EH (cell line): ENCODE measurements around the gene PLEKHG4B.

Experiments used
- DNase-seq: peaks from one replicate; pipeline ENCODE4 v3.0.0-alpha.2; 2015; ENCODE audit warnings: low read depth

Gene PLEKHG4B

DNA sequence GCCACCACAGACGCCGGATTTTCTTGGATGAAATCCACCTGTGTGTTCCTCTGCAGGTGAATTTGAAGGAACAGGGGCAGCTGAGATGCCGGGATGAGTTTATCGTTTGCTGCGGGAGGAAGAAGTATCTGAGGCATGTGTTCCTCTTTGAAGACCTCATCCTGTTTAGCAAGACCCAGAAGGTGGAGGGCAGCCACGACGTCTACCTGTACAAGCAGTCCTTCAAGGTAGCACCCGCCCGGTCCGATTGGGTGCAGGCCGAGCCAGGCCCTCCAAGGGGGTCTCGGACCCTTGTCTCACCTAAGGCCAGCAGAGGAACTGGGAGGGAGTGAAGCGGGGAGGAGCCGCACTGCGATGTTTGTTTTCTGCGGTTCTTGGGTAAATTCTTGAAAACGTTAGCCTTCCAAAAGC, 80.9 kb downstream of the PLEKHG4B start:
- no peak for DNase-seq

DNA sequence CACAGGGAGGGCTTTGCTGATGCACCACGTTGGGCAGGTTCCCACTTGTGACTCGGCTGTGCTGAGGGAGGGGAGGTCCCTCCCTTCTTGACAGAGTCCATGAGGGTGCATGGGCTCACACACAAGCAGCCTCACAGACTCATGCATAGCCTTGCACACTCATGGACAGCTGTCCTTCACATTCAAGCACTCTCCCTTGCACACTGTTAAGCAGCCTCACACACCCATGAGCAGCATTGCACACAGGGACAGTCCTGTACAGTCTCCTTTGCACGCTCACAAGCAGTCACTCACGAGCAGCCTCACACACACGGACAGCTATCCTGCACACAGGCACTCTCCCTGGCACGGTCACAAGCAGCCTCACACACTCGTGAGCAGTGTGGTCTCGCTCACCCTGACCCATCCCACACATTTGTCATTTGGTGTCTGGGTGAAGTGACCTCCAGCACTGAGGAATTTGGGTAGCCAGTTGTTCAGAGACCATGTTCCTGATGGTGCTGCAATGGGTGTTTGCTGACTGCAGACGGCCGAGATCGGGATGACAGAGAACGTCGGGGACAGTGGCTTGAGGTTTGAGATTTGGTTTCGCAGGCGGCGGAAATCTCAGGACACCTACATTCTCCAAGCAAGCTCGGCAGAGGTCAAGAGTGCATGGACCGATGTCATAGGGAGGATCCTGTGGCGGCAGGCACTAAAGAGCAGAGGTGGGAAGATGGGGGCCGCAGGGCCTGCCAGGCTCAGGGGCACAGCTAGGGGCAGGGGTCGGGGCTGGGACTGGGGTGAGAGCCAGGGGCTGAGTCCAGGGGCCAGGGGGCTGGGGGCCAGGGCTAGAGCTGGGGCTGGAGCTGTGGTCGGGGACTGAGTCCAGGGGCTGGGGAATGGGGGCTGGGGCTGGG, 81.7 kb downstream of the PLEKHG4B start:
- no peak for DNase-seq

DNA sequence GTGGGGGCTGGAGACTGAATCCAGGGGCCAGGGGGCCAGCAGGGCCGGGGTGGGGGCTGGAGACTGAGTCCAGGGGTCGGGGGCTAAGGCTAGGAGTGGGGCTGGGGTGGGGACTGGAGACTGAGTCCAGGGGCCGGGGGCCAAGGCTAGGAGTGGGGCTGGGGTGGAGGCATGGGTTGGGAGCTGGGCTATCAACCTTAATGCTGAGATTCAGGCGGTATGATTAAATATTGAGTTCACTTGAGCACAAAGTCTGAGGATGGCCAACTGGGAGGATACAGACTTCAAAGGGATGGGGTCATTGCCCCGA, 82.3 kb downstream of the PLEKHG4B start:
- DNase-seq = no peak

DNA sequence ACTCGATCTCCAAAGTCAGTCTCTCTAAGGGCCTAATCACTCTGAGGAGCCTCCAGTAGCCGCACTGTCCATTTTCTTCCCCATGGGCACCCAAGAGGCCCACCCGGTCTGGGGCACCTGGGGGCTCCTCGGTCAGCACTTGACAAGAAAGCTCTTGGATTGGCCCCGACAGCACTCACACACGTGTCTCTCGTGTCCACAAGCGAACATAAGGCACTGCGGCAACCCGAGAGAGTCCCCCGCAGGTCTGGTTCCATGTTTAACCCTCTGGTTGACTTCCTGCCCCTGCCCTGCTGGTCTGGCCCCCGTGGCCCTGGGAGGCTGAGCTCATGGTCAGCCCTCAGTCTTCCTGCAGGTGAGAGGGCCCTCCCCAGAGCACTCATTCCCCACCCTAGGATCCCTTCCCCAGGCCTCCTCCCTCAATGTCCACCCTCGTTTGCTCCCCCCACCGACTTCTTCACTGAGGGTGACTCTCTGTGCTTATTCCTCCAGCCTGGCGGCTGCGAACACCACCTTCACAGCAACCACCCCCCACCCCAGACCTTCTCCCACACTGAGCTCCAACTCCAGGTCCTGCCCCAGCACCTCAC, 83.0 kb downstream of the PLEKHG4B start:
- no peak for DNase-seq

DNA sequence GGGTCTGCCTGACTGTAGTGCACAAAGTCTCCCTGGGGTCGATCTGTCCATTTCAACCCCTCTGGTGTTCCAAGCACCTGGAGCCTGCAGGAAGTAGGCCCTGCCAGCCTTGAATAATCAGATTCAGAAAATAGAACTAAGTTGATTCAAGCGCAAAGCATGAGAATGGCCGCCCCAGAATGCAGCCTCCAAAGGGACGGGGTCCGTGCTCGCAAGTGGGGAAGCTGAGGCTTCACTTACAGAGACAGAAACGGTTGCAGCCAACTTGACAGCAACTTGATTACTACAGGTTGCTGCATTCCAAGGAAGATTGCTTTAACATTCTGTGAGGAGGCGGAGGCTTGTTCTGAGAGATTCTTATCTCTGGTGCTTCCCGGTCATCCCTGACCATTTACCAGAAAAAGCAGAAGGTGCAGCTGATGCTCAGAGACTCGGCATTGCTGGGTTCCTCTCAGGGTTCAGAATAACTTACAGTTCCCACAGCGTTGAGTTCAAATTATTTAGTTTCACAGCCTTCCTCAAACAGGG, 84.4 kb downstream of the PLEKHG4B start:
- DNase-seq = no peak

DNA sequence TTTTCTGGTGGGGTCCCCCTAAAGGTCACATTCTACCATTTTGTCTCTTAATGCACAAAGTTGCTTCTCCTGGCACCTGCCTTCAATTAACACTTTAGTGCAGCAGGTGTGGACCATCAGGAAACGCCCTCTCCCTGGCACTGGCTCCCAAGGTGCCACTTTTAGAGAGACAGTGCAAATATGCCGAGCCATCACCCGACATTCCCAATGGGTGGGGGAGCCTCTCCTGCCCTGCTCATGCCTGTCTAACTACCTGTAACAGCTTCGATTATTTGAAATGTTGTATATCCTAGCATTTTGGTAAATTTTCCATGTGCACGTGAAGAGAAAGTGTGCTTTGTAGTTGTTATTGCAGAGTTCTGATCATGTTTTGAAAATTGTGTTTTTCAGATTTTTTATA, 86.1 kb downstream of the PLEKHG4B start:
- no peak for DNase-seq

DNA sequence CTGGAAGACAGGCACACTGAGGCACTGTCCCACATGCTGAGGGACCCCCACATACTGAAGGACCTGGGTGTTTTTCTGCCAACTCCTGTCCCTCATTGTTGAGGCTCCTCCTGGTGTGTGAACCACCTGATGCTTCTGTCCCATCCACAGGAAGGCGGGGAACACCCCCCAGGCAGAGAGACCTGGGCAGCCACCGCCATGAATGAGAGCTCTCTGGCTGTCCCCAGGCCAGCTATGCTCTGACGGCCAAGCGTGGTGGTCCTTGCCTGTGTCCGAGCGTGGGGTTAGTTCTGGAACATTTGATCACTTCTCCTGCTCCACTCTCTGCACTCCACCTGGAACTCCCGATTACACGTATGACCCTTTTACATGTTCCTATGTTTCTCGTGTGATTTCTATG, 87.4 kb downstream of the PLEKHG4B start:
- no peak for DNase-seq

DNA sequence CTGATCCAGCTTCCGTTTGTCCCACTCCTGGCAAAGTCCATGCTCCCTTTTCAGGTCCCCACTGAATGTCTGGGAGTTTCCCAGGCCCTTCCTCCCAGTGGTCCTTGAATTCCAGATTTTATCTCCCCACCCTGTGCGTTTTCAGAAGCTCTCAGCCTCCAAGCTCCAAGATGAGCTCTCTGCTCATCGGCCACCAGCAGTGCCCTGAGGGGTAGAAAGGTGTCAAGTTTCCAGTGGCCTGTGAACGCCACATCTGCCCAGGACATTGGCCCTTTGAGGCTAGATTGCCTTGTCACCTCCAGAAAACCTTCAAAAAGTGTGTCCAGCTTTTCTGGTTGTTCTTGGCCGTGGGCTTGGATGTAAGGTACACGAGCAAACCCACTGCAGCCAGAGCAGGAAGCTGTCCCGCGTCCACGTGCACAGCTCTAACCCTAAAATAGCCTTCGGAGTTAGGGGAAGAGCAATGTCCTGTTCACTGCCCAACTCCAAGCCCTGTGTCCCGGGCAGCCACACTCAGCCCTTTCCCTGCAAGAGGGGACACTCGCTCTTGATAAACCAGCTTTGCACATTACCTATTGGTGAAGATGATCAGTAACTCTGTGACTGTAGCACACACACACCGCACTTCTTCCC, 88.4 kb downstream of the PLEKHG4B start:
- peak; percentile 28 for DNase-seq

DNA sequence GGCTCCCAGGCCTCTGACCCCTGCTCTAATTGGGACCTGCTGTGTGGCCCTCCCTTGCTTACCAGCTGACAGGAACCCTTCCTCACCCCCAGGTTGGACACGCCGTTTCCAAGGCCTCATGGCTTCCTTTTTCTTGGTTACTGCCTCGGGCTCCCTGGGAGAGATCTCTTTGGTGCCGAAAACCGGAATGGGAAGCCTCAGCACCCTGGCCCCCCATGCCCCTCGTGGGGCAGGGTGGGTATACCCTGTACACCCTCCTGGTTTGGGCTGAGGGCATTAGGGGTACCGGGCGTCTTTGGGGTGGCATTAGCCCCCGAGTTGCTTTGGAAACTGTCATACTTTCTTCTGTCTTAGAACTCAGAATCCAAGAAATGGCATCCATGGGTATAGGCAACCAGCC, 89.2 kb downstream of the PLEKHG4B start:
- no peak for DNase-seq

DNA sequence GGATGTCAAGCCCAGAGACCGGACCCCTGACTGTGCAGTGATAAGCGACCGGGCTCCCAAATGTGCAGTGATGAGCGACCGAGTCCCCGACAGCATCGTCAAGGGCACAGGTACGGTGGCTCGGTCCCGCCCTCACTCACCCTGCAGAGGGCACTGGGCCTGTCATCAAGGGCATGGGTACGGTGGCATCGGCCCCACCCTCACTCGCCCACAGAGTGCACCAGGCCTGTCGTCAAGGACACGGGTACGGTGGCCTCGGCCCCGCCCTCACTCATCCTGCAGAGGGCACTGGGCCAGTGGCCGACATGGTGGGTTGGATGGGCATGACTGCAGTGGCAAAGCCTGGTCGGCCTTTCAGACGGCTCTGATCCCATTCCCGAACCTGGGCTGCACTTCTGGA, 89.6 kb downstream of the PLEKHG4B start:
- no peak for DNase-seq

DNA sequence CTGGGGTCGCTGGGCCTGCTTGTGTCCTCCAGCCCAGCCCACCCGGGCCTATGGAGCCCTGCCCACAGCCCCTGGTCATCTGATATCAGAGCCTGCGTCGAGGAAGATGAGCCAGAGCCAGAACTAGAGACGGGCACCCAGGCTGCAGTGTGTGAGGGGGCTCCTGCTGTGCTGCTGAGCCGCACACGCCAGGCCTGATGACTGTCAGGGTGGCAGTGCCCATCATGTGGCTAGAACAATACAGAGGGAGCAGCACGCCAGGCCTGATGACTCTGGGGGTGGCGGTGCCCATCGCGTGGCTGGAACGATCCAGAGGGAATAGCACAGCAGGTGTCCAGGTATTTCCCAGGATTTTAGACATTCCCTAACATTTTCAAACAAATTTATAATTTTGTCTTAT, 90.2 kb downstream of the PLEKHG4B start:
- DNase-seq = no peak

DNA sequence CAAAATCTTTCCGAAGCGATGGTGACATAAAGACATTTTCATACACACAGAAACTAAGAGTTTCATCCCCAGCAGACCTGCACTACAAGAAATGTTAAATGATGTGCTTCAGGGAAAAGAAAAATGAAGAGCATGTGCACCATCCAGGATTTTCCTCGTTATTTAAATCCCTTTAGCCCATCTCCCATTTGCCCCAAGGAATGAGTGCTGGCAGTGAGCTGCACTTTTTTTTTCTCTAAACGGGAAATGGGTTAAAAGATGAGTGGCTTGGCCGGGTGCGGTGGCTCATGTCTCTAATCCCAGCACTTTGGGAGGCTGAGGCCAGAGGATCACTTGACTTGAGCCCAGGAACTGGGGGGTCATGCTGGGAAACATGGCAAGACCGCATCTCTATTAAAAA, 92.5 kb downstream of the PLEKHG4B start:
- DNase-seq = peak; percentile 88

DNA sequence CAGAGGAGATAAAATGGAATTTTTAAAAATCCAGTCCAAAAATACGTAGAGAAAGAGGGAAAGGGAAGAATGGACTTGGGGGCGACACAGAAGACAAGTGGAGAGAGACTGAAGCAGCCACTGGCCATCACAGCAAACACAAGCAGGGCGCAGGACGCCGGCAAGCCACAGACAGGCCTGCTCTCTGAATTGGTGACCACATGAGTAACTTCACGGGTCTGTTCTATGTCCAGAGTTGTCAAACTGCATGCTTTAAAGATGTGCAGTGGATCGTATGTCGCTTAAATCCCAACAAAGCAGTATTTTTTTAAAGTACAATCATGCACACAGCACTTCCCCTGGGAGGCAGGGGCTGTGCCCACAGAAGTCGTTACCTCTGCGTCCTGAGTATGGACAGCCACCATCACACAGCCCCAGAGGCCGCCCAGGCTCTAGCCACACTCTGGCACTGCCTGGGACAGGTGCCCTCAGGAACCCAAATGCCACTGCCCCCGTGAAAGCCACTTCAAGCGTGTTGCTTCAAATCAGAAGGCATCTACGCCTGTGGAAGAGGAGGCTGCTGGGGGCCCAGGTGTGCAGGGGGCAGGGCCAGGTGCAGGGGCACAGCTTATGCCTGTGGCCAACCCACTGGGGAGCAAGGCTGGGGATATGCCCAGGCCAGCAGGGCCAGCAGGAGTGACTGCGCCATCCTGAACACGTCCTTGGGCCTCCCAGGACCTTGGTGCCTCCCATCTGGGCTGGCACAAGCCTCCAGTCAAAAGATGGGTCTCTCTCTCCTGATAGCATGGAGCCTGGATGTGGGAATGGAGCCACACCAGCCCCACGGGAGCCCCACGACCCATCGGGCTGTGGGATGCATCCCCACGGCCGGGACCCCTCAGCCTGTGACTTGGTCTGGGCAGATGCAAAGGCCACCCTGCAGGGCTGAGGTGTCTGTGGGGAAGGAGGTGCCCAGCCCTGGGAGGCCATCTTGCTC, 93.4 kb downstream of the PLEKHG4B start:
- DNase-seq = no peak

DNA sequence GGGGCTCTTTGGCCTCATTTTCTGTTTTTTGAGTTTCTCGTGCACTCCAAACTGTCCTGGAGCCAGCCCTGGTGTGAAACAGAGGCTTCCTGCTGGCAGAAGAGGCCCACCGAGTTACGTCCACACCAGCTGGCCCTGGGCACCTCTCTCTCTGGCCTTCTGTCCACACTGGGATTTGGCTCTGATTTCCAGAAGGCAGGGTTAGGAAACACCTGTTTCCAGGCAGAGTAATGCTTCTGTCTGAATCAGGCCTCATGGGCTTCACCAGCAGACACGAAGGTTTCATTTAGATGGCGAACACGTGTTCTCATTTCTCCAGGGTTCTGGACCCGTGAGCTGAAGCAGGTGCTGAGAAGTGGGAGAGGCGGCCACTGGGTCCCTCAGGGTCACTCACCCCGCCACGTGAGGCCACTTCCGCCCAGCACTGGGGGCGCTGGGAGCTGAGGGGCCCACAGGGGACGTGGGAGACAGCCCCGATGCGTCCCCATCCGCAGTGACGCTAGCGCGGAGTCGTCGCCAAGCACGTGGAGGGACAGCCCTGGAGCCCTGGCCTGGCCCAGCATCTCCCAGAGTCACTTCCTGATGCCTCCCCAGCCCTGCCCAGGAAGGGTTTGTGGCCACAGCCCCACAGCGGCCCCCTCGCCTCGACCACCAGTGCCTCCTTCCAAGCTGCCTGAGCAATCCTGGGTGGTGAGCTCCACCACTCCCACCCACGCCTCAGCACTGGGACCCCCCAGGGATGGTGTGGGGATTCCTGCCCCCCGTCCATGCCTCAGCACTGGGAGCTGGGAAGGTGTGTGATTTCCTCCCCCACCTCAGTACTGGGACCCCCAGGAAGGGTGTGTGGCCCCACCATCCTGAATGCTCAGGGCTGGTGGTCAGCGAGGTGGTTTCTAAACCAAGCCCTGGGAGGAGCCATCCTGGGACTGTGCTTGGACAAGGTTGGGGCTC, 94.4 kb downstream of the PLEKHG4B start:
- DNase-seq = no peak

DNA sequence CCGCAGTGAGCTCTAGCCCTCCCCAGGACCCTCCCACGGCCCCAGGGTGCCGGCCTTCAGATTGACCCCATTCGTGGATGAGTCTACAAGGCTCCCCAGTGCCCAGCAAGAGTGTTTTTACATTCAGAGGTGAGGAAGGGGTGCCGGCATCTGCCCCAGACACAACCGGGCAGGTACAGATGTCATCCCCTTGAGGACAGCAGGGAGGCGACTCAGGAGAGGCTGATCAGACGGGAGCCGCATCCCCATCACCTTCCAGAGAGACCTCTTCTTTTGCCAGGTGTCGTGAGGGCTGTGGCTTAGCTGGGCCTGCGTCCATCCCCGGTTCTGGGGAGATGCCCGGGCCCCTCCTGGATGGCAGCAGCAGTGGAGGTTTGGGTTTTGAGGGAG, 95.1 kb downstream of the PLEKHG4B start:
- DNase-seq = no peak

DNA sequence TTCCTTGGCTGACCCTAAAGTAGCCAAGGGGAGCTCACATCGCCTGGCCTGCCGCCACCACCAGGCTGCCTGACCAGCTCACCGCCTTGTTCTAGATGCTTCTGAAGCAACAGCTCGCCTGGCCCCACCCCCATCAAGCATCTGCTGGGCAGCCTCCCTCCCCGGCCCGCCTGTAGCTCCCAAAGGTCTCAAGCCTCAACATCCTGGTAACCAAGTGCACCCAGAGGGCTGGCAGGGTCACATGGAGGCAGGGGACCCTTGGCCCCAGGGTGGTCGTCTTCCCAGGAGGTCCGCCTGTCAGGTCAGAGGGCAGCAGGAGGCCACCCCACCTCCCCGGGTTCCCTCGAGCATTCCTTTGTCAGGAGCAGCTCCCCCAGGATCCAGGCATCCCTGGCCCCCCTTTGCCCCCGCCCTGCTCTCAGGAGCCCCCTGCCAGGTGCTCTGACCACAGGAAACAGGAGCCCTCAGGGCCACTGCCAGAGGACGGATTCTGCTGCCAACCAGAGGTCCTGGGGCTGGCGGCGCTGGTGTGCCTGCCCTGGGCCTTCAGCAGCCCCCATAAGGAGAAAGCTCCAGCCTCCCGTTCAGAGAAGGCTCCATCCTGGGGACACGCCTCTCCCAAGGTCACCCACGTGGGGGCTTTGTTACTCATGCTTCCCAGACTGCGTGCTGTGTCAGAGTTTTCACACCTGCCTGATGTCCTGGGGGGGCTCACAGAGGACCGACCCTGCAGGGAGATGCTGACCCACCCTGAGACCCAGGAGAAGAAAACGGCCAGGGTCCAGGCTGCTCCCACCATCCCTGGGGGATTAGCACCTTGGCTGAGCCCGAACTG, 95.9 kb downstream of the PLEKHG4B start:
- no peak for DNase-seq

DNA sequence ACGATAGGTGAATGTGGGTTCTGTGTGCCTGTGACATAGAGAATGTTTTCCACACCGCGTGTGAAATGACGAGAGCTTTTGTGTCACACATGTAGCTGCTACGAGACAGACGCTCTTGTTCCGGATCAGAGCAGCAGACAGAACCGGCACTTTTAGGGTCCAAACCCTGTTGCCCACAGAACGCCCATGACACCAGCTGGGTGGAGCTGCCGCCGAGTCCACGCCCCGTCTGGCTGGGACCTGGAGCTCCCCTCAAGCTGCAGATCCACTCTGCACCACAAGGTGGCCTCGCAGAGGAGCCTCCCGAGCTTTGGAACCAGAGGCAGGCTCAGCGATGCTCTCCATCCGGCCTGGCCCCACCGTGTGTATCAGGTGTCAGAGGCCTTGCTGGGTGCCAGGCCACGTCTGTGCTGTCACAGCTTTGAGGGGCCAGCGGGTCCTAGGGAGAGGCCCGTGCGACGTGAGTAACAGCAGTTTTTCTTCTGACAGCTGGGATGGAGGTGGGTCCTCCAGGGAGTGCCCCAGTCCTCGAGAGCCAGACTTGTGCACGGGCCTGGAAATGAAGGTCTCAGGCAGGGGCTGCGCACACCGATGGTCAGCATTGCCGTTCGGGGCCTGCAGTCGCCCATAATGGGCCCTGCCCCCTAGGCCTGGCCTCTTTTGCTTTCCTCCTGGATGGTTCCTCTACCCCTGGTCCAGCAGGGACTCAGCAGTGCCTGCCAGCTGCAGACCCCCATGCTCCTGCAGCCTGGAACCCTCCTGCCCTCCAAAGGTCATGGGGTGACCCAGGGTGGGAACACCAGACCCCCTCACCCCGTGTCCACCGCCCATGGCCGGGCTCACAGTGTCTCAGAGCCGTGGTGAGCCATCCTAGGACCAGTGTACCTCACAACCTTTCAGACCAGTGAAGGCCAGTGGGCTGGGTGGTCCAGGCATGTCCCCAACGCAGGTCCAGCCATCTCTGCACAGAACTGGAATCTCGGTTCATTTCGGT, 96.8 kb downstream of the PLEKHG4B start:
- DNase-seq = peak; percentile 86

DNA sequence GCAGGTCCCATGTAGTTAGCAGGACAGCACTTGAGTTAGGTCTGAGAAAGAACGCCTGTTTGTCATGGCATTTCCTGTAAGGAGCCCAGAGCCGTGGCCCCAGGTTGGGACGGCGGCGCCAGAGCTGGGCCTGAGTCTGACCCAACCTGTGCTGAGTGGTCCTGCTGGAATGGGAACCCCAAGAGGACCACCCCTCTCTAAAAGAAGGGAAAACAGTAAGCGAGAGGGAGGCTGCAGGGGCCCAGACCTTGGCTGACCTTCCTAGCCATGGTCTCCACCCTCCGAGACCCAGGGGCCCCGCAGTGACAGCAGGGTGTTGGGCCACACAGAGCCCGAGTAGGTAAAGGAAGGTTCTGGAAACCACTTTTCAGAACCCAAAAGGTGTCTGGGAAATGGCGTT, 97.5 kb downstream of the PLEKHG4B start:
- DNase-seq = no peak

DNA sequence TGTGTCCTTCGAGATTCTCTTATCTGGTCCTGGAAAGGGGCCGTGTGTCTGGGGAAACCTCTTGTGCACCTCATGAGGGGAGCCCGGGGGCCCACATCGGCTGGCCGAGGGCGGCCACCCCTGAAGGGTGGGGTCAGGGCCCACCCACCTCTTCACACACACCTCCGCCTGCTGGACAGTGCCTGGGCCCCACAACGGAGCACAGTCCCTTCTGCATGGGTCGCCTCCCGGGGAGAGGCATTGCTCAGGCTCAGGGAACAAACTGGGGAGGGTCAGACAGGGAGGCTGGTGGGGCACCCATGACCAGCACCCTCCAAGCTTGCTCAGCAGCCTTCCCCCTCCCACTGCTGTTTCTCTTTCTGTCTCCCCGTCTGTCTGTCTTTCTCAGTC, 98.0 kb downstream of the PLEKHG4B start:
- DNase-seq = no peak
